Uterus (tissue), 4 donors: ENCODE results near the gene KIF2A. TPM values are rescaled to one million over a fixed set of nuclear protein-coding genes. Genes with fewer than 3 reads are reported as not detected.

Experiments
- DNase-seq, 2 donors: peaks; one replicate each; pipeline ENCODE4 v3.0.0-alpha.2; 2019 to 2020
- H3K27ac ChIP-seq, 2 donors: fragments of 200-600 bp; sonication (generic); 1 replicate in 1 of 2; 2 replicates in 1 of 2; pipeline ENCODE4 v1.5.1; 2016 to 2018
- H3K27me3 ChIP-seq, 2 donors: fragments of 200-600 bp; sonication (generic); one replicate each; pipeline ENCODE4 v1.5.1; 2018 to 2019; ENCODE audit warnings: control low read depth in 1 of 2
- H3K36me3 ChIP-seq, 2 donors: fragments of 200-600 bp; sonication (generic); one replicate each; pipeline ENCODE4 v1.5.1; 2019; ENCODE audit warnings: control low read depth in 1 of 2
- H3K4me1 ChIP-seq, 2 donors: fragments of 200-600 bp; sonication (generic); one replicate each; pipeline ENCODE4 v1.5.1; 2018 to 2019; ENCODE audit warnings: control low read depth in 1 of 2
- H3K4me3 ChIP-seq, 2 donors: fragments of 200-600 bp; sonication (generic); 1 replicate in 1 of 2; 2 replicates in 1 of 2; pipeline ENCODE4 v1.5.1; 2018 to 2019; ENCODE audit warnings: mild to moderate bottlenecking in 1 of 2
- H3K9me3 ChIP-seq, 2 donors: fragments of 200-600 bp; sonication (generic); one replicate each; pipeline ENCODE4 v1.5.1; 2019; ENCODE audit warnings: control low read depth in 1 of 2
- POLR2A ChIP-seq, 2 donors: fragments of 450-650 bp; IDR thresholded peaks; one replicate each; pipeline ENCODE4 v1.6.1; 2016; ENCODE audit warnings: antibody characterized with exemption in 2 of 2, mild to moderate bottlenecking in 1 of 2, moderate library complexity in 1 of 2
- intact Hi-C: fragments of 100-400 bp; cut with DNase I; formaldehyde crosslinking; loops from one replicate; pipeline ENCODE4 v1.15.1; 2023; ENCODE audit warnings: low total_unique reads
- total RNA-seq, 4 donors: library from RNA; depleted of rRNA in 3 of 4; stranded (reverse); fragments of >200 nt in 3 of 4; gene quantifications; one replicate each; pipeline versions ENCODE4 v1.1.0 to v1.2.4, GENCODE V29; 2014 to 2023
- TF ChIP-seq, protein P1 (sequence below), 4 experiments: fragments of 200-600 bp in 2 of 4; fragments of 450-650 bp in 2 of 4; sonication (generic) in 2 of 4; IDR thresholded peaks; one replicate each; pipeline ENCODE4 v1.5.1; 2016 to 2019; ENCODE audit warnings: antibody characterized with exemption in 4 of 4, mild to moderate bottlenecking in 2 of 4, moderate library complexity in 1 of 4
- donor health status: DM: yes; HTN: yes; CAD: no.

KIF2A gene
- total RNA-seq, 4 donors from 2014 or later, result 32.8 to 116 (median 39.4) TPM

DNA sequence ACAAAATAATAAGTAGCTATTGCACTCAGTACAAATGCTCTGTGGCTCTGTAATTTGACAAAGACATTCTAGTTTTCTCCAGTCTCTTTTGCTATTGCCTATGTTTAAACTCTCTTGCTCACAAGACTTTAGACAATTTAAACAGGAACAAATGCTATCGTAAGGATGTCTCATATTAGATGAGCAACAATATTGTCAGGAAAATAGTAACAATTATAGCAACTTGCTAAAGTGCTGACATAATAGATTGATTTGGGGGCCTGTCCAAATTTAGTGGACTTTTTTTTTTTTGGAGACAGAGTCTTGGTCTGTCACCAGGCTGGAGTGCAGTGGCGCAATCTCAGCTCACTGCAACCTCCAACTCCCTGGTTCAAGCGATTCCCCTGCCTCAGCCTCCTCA, 11.8 kb downstream of the KIF2A start:
- no peaks in the 10 kb centered on the region for H3K36me3 ChIP-seq
- intact Hi-C loops, result no loop called here
- no peaks in the 10 kb centered on the region for H3K27me3 ChIP-seq
- no peaks in the 10 kb centered on the region for H3K9me3 ChIP-seq
- H3K4me3 ChIP-seq, result no peak overlapping the region
- TF ChIP-seq POLR2A (IDR thresholded peaks at IDR 0.05), result no peak
- TF ChIP-seq, protein P1, sequence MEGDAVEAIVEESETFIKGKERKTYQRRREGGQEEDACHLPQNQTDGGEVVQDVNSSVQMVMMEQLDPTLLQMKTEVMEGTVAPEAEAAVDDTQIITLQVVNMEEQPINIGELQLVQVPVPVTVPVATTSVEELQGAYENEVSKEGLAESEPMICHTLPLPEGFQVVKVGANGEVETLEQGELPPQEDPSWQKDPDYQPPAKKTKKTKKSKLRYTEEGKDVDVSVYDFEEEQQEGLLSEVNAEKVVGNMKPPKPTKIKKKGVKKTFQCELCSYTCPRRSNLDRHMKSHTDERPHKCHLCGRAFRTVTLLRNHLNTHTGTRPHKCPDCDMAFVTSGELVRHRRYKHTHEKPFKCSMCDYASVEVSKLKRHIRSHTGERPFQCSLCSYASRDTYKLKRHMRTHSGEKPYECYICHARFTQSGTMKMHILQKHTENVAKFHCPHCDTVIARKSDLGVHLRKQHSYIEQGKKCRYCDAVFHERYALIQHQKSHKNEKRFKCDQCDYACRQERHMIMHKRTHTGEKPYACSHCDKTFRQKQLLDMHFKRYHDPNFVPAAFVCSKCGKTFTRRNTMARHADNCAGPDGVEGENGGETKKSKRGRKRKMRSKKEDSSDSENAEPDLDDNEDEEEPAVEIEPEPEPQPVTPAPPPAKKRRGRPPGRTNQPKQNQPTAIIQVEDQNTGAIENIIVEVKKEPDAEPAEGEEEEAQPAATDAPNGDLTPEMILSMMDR (IDR thresholded peaks at IDR 0.05), result no peak
- H3K4me1 ChIP-seq, result no peaks in the 10 kb centered on the region
- DNase-seq, result no peak
- H3K27ac ChIP-seq, result no peak overlapping the region

DNA sequence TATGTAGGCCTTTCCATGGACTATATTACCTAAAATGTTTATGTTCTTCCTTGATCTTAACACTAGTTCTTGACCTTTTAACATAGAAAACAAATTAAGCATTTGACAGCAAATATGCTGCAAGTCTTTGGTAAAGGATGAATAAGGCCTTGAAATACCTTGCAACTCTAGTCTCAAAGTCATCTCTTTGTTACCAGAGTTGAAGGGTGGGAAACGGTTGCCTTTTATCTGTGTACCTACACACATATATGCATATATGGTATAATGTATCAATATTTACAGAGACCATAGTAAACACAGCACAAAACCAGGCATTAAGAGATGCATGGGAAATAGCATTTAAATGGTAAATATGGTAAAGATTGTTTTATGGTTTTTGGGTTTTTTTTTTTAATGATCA, 16.5 kb downstream of the KIF2A start:
- no peak overlapping the region for H3K4me3 ChIP-seq
- no peak overlapping the region for H3K27ac ChIP-seq
- no peaks in the 10 kb centered on the region for H3K27me3 ChIP-seq
- no peaks in the 10 kb centered on the region for H3K9me3 ChIP-seq
- H3K4me1 ChIP-seq, result no peaks in the 10 kb centered on the region
- intact Hi-C loops, result no loop called here
- H3K36me3 ChIP-seq, result no peaks in the 10 kb centered on the region
- no peak for DNase-seq
- TF ChIP-seq, protein P1 (IDR thresholded peaks at IDR 0.05), result no peak
- TF ChIP-seq POLR2A (IDR thresholded peaks at IDR 0.05), result no peak

DNA sequence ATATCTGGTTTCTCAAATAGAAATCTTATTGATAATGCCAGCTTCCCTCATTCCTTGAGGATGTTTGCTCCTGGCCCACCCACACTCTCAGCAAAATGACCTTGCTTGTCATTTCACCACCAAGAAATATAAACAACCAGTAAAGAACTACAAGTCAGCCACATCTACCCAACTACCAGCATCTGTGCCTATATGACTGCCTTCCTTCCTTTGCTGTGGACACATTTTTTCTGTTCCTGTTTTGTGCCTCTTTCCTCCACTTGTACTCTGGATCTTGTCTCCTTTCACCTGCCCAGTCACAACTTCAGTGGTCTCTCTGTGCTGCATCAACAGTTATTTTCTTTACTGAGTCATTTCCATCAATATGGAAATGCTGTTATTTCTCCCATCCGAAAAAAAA, 20.3 kb downstream of the KIF2A start:
- no peaks in the 10 kb centered on the region for H3K4me1 ChIP-seq
- no peak for DNase-seq
- H3K4me3 ChIP-seq, result no peak overlapping the region
- H3K9me3 ChIP-seq, result no peaks in the 10 kb centered on the region
- H3K36me3 ChIP-seq, result no peaks in the 10 kb centered on the region
- H3K27me3 ChIP-seq, result no peaks in the 10 kb centered on the region
- TF ChIP-seq, protein P1 (IDR thresholded peaks at IDR 0.05), result no peak
- TF ChIP-seq POLR2A (IDR thresholded peaks at IDR 0.05), result no peak
- intact Hi-C loops, result no loop called here
- H3K27ac ChIP-seq, result no peak overlapping the region

DNA sequence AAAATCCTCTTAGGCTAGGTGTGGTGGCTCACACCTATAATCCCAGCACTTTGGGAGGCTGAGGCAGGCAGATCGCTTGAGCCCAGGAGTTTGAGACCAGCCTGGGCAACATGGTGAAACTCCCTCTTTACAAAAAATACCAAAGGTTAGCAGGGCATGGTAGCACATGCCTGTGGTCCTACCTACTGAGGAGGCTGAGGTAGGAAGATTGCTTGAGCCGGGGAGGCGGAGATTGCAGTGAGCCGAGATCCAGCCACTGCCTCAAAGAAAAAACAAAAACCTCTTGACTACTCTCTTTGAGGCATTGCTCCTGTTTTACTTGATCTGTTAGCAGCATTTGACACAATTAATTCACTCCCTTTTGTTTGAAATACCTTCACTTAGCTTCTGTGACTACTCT, 20.7 kb downstream of the KIF2A start:
- Histone ChIP-seq H3K4me1 (no peaks in the 10 kb centered on the region), H3K36me3 (no peaks in the 10 kb centered on the region), H3K27me3 (no peaks in the 10 kb centered on the region), H3K9me3 (no peaks in the 10 kb centered on the region), H3K27ac (no peak overlapping the region), H3K4me3 (no peak overlapping the region)
- intact Hi-C loops, result no loop called here
- DNase-seq, result no peak
- no peak for TF ChIP-seq POLR2A (IDR thresholded peaks at IDR 0.05)
- TF ChIP-seq, protein P1 (IDR thresholded peaks at IDR 0.05), result no peak

DNA sequence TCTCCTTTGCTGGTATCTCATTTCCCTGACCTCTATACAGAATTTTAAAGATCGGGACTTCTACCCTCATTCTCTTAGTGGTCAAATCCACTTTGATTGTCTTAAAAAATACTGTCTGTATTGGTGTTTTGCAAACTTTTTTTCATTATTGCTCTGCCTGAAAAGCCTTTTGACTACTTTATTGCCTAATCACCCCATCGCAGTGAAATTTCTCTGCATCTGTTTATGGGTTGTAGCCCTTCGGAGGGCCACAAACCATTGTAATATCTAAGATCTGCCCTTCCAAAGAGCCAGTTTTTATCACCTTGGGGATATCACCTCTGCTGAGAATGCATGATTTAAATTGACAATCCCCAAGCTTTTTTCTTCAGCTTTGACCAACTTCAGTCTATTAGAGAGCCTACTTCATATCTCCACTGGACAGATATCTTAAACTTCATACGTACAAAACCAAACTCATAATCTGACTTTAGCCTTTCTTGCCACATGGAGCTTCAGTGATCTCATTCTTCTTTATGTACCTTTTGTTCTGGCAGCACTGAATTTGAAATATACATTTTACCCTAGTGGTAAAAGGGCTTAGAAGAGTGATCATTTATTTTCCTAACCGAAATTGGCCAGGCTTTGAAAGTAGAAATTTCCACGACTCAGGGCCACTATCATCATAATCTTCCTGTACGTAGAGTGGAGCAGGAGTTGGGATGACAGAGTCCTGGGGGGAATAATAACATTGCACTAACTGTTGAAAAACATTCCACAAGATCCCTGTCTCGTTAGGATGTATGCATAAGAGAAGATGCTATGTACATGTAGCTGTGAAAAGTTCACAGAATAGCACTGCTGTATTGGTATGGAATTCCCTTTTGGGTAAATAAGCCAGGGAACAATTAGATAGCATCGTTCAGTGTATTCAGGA, 21.4 kb downstream of the KIF2A start:
- Histone ChIP-seq H3K4me1 (no peaks in the 10 kb centered on the region), H3K9me3 (no peaks in the 10 kb centered on the region), H3K27ac (no peak overlapping the region), H3K4me3 (no peak overlapping the region), H3K27me3 (no peaks in the 10 kb centered on the region), H3K36me3 (no peaks in the 10 kb centered on the region)
- DNase-seq, result no peak
- intact Hi-C loops, result no loop called here
- TF ChIP-seq, protein P1 (IDR thresholded peaks at IDR 0.05), result no peak
- TF ChIP-seq POLR2A (IDR thresholded peaks at IDR 0.05), result no peak
